Endothelial cell of umbilical vein (primary cell): ENCODE data around the gene PALB2. TPM values are rescaled to one million over a fixed set of nuclear protein-coding genes. Genes with fewer than 3 reads are reported as not detected.

ENCODE experiments used
- BruUV-seq: library from RNA; stranded (reverse); fragments of 400-500 nt; replicated peaks from 2 replicates; lab custom pipeline; 2021; lab: Mats Ljungman, UMichigan
- CTCF ChIA-PET: fragments of 300-600, 350-600 bp; sonication (Branson Sonifier 250); formaldehyde crosslinking; loops from one replicate; lab custom pipeline; 2021; ENCODE audit warnings: antibody characterized with exemption, inconsistent platforms; lab: Charles Lee
- POLR2A ChIA-PET: fragments of 300-600, 350-600 bp; sonication (Branson Sonifier 250); formaldehyde crosslinking; loops from one replicate; lab custom pipeline; 2021; ENCODE audit warnings: antibody characterized with exemption, inconsistent platforms; lab: Charles Lee
- DNase-seq: peaks from one replicate; pipeline ENCODE4 v3.0.0-alpha.2; 2011; ENCODE audit warnings: low read depth, low spot score
- FAIRE-seq: peaks from 2 replicates; lab custom pipeline; 2011; peaks lifted over from hg19 to GRCh38; lab: Jason Lieb, UNC
- H2AFZ ChIP-seq: 2 replicates; pipeline ENCODE4 v1.6.0; 2012; ENCODE audit warnings: low read depth, low read length, control low read depth, inconsistent platforms
- H3K27ac ChIP-seq: 2 replicates; pipeline ENCODE4 v1.5.1; 2011; ENCODE audit warnings: low read depth, mild to moderate bottlenecking, control low read depth, low read length, moderate library complexity; ENCODE audit not compliant: insufficient read depth
- H3K27me3 ChIP-seq, 2 experiments: 2 replicates each; pipeline versions ENCODE4 v1.6.0 to v1.6.1; 2011; ENCODE audit warnings: low read length in 2 of 2, mixed read lengths in 1 of 2; ENCODE audit not compliant: control insufficient read depth in 2 of 2, insufficient read depth in 2 of 2
- H3K36me3 ChIP-seq, 2 experiments: 2 replicates in 1 of 2; 3 replicates in 1 of 2; pipeline ENCODE4 v1.5.1; 2011; ENCODE audit warnings: low read length in 2 of 2, mild to moderate bottlenecking in 1 of 2, moderate library complexity in 1 of 2; ENCODE audit not compliant: control insufficient read depth in 2 of 2, insufficient read depth in 2 of 2; ENCODE audit errors: extremely low read depth in 1 of 2
- H3K4me1 ChIP-seq: 3 replicates; pipeline ENCODE4 v1.5.1; 2011; ENCODE audit warnings: mild to moderate bottlenecking, low read length; ENCODE audit not compliant: control insufficient read depth, insufficient read depth; ENCODE audit errors: extremely low read depth
- H3K4me2 ChIP-seq: 2 replicates; pipeline ENCODE4 v1.6.1; 2011; ENCODE audit warnings: low read length, control low read depth, mixed read lengths; ENCODE audit not compliant: insufficient read depth
- H3K4me3 ChIP-seq, 3 experiments: fragments of 200-600 bp in 1 of 3; sonication (generic), shearing (Covaris generic) in 1 of 3; replicated peaks in 1 of 3; 2 replicates each; pipeline ENCODE4 v1.5.1; 2011 to 2016; ENCODE audit warnings: control low read depth in 3 of 3, low read length in 3 of 3, mild to moderate bottlenecking in 2 of 3, inconsistent platforms in 1 of 3, low read depth in 1 of 3, moderate library complexity in 1 of 3; ENCODE audit not compliant: insufficient read depth in 1 of 3
- H3K79me2 ChIP-seq: 2 replicates; pipeline ENCODE4 v1.6.0; 2012; ENCODE audit warnings: low read length, inconsistent platforms; ENCODE audit not compliant: control insufficient read depth, insufficient read depth
- H3K9ac ChIP-seq: replicated peaks from 2 replicates; pipeline ENCODE3; 2011; ENCODE audit warnings: low read length, control low read depth; ENCODE audit not compliant: insufficient read depth; ENCODE audit errors: extremely low read depth
- H3K9me1 ChIP-seq: replicated peaks from 3 replicates; pipeline ENCODE4 v1.6.0; 2011; ENCODE audit warnings: mild to moderate bottlenecking, low read length; ENCODE audit not compliant: control insufficient read depth, insufficient read depth; ENCODE audit errors: extremely low read depth
- H3K9me3 ChIP-seq: replicated peaks from 2 replicates; pipeline ENCODE4 v1.5.1; 2012; ENCODE audit warnings: low read length, inconsistent platforms; ENCODE audit not compliant: control insufficient read depth, insufficient read depth
- H4K20me1 ChIP-seq: replicated peaks from 2 replicates; pipeline ENCODE3; 2011; ENCODE audit warnings: mild to moderate bottlenecking, low read length; ENCODE audit not compliant: control insufficient read depth, insufficient read depth; ENCODE audit errors: extremely low read depth
- CTCF ChIP-seq, 2 donors: IDR thresholded peaks; 1 replicate in 1 of 2; 2 replicates in 1 of 2; pipeline ENCODE4 v1.5.1; 2011; ENCODE audit warnings: low read length in 2 of 2, mild to moderate bottlenecking in 2 of 2, moderate library complexity in 2 of 2, control low read depth in 1 of 2, inconsistent platforms in 1 of 2, low read depth in 1 of 2; ENCODE audit not compliant: insufficient read depth in 1 of 2; ENCODE audit errors: extremely low read depth in 1 of 2
- EZH2 ChIP-seq: IDR thresholded peaks from 2 replicates; pipeline ENCODE4 v1.6.1; 2012; ENCODE audit warnings: borderline replicate concordance, low read depth, mild to moderate bottlenecking, moderate library complexity, low read length, inconsistent platforms; ENCODE audit not compliant: severe bottlenecking
- GATA2 ChIP-seq: IDR thresholded peaks from 2 replicates; pipeline ENCODE4 v1.7.0; 2011; ENCODE audit warnings: low read depth, mild to moderate bottlenecking, moderate library complexity, mixed read lengths, low read length; ENCODE audit not compliant: insufficient read length, insufficient read depth
- MAX ChIP-seq: IDR thresholded peaks from 2 replicates; pipeline ENCODE4 v1.6.1; 2011; ENCODE audit not compliant: insufficient read depth, insufficient read length
- MYC ChIP-seq: IDR thresholded peaks from one replicate; pipeline ENCODE4 v1.6.1; 2011; ENCODE audit warnings: mild to moderate bottlenecking, low read depth, low read length
- dilution Hi-C: fragments of 300-500 bp; cut with MboI; formaldehyde crosslinking; loops from one replicate; pipeline ENCODE4 v1.15.0; 2019; ENCODE audit warnings: low sequenced_read_pairs; ENCODE audit not compliant: extremely low pct_ligation_motif_present
- intact Hi-C: fragments of 100-400 bp; cut with micrococcal nuclease; formaldehyde crosslinking; loops from one replicate; pipeline ENCODE4 v1.10.0; 2022
- polyA plus RNA-seq, 4 experiments: library from polyadenylated mRNA; depleted of rRNA in 3 of 4; stranded (reverse) in 3 of 4; unstranded in 1 of 4; fragments of >200 nt; gene quantifications; 2 replicates each; pipeline versions ENCODE4 v1.2.1 to v1.2.3, GENCODE V29; 2011 to 2012; ENCODE audit warnings: missing spikeins in 1 of 4
- total RNA-seq: library from RNA; stranded (reverse); gene quantifications from 2 replicates; pipeline ENCODE4 v1.2.3, GENCODE V29; 2021

PALB2 gene
- total and polyA plus RNA-seq, 2 donors (not counting 3 experiments of a cell fraction or from before 2014, with no cell fraction given) = 5.1 to 15.6 TPM

- POLR2A ChIA-PET = interaction anchor here (0.5 kb wide), 1 partner anchor 26 kb away, joined by 4 read pairs; no protein-coding TSS in a partner anchor
These were observed 537 bp downstream of the PALB2 start for GRCh38 chr16:23640615-23640930.

More at GRCh38 chr16:23640615-23640930, 537 bp downstream of the PALB2 start:
- Histone ChIP-seq H3K9me3 (no peaks in the 10 kb centered on the region), H3K4me1 (peaks cover 15% of the 10 kb centered on the region), H3K27me3 (no peaks in the 10 kb centered on the region), H3K27ac (peak overlapping the region; percentile 96), H3K4me2 (peak overlapping the region; percentile 97), H3K9me1 (no peaks in the 10 kb centered on the region), H2AFZ (peak overlapping the region; percentile 76), H3K4me3 (peak overlapping the region; percentile 68 to 99 (median 99)), H3K36me3 (peaks cover 4 to 15% of the 10 kb centered on the region in 2 experiments), H3K79me2 (peaks cover 35% of the 10 kb centered on the region), H3K9ac (peak overlapping the region; percentile 97), H4K20me1 (no peaks in the 10 kb centered on the region)
- peak; percentile 21 for FAIRE-seq
- dilution Hi-C loops = no loop called here
- CTCF ChIA-PET = interaction anchor here (1.5 to 2.1 kb wide), 2 partner anchors 44 to 83 kb away, joined by 5 to 6 read pairs; partner anchors contain the start of genes EARS2 and UBFD1
- TF ChIP-seq CTCF (IDR thresholded peaks at IDR 0.05; ENCODE audit: extremely low read depth in 1 of 2, insufficient read depth in 1 of 2, low read depth in 1 of 2, low read length in 2 of 2) (no peak), MAX (no peak), MYC (no peak), EZH2 (no peak), GATA2 (no peak)
- BruUV-seq = no TSS peak
- no peak for DNase-seq
- intact Hi-C loops = loop anchor here (2.0 kb wide), 1 partner anchor 38 kb away; the partner anchor contains the start of gene PLK1
